ENCODE measurements around the gene ATAD1.
A peak's percentile ranks its signal among the peaks of the same experiment; 100 is the strongest.
"Not testable (repeated sequence)": the region's sequence is repeated elsewhere in the genome, so short reads cannot be mapped to it uniquely, and the experiment has no call there.

ATAD1 gene

DNA sequence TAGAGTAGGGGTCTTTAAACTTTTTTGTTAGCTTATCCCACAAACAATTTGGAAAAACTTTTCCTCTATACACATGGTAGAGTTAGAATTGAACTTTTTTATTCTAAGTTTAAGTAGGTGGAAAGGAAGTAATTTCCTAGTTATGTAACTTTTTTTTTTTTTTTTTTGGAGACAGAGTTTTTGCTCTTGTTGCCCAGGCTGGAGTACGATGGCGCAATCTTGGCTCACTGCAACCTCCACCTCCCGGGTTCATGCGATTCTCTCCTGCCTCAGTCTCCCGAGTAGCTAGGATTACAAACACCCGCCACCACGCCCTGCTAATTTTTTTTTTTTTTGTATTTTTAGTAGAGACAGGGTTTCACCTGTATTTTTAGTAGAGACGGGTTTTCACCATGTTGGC is 28.7 kb upstream of the ATAD1 start:
- DNase-seq (ENCODE audit: low read depth in 2 of 2, low spot score in 1 of 2): not testable (repeated sequence)

DNA sequence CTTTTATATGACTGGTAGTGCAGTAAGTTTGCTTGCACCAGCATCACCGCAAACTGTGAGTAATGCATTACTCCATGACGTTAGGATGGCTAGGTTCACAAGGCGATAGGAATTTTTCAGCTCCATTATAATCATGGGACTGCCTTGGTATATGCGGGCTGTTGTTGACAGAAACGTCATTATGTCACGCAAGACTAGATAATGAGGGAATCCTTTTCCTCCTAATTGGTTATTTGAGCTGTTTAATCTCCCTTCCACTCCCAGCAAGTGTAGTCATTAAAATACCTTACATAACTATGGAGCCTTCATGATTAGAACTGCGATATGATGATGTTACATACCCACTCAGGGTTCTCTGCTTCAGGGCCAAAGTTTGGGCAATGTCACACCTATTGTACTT is 28.0 kb upstream of the ATAD1 start:
- DNase-seq (ENCODE audit: low read depth in 2 of 2, low spot score in 1 of 2): no peak

DNA sequence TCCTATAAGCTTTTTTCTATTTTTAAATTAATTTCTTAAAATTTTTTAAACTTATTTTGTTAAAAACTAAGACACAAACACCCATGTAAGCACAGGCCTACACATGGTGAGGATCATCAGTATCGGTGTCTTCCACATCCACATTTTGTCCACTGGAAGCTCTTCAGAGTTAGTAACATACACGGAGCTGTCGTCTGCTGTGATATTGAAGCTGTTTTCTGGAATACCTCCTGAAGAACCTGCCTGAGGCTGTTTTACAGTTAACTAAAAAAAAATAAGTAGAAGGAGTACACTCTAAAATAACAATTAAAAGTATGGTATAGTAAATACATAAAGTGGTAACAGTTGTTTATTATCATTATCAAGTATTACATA is 27.6 kb upstream of the ATAD1 start:
- no peak for DNase-seq (ENCODE audit: low read depth in 2 of 2, low spot score in 1 of 2)

DNA sequence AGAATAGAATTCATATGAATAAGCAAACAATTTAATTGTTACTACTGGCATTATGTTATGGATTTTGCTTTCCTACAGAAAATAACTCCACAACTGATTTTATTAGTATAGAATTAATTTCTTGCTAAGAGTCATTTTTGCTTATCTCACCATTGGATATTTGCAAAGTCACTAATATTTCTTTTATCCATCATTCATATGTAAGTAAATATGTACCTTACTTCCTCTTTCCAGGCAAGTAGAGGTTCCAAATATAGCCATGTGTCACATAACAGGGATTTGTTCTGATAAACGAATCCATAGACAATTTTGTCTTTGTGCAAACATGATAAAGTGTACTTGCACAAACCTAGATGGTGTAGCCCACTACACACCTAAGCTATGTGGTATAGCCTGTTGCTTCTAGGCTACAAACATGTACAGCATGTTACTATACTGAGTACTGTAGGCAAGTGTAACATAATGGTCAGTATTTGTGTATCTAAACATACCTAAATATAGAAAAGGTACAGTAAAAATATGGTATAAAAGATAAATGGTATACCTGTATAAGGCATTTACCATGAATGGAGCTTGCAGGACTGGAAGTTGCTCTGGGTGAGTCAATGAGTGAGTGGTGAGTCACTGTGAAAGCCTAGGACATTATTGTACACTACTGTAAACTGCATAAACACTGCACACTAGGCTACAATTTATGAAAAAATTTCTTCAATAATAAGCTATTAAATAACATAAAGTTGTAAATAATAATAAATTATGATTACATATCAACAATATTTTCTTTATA is 27.0 kb upstream of the ATAD1 start:
- no peak for DNase-seq (ENCODE audit: low read depth in 2 of 2, low spot score in 1 of 2)

DNA sequence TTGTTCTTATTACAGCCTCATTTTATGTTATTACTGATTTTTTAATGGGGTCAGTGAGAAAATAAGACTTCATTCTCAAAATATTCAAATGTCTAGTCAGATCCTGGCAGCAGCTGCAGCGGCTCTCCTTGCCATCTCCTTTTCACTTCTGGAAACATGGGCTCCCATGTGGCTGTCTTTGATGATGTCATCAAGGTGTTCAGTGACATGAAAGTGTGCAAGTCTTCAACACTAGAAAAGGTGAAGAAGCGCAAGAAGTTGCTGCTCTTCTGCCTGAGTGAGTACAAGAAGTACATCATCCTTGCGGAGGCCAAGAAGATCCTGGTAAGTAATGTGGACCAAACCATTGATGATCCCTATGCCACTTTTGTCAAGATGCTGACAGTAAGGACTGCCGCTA is 25.7 kb upstream of the ATAD1 start:
- DNase-seq (ENCODE audit: low read depth in 2 of 2, low spot score in 1 of 2): no peak

DNA sequence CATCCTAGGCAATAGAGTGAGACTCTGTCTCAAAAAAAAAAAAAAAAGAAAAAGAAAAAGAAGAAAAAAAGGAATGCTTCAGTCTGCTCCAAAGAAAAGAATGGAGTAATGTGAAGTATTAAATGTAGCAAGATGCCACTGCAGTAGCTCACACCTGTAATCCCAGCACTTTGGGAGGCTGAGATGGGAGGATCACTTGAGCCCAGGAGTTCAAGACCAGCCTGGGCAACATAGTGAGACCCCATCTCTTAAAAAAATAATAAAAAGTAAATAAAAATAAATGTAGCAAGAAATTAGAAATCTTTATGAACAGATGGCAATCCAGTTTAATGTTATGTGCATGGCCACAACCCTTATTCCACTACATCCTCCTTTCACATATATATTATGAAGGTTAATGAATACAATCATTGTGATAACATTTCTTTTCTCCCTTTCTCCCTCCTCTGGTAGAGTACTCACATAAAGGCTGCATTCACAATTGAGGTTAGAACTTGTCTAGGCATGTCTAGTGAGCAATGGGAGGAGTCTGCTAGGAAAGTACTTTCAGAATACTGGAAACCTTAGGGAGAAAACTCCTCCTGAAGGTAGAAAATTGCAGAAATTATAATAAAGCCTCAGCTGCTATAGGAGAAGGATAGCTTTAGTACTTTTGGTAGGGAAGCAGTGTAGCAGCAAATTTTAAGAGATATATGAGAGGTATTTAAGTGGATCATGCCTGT is 24.9 kb upstream of the ATAD1 start:
- DNase-seq (ENCODE audit: low read depth in 2 of 2, low spot score in 1 of 2): no peak

DNA sequence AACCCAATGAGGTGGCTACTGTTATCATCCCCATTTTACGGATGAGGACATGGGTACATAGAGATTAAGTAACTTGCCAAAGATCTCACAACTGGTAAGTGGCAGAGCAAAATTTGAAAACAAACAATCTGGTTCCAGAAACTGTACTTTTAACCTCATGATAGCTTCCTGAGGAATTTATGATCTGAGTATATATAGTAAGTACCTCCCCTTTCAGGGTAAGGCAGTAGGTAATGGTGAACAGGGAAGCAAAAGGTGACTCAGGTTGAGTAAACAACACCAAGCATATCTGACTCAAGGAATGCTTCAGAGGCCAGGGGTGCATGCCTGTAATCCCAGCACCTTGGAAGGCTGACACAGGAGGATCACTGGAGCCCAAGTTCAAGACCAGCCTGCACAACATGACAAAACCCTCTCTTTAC is 24.2 kb upstream of the ATAD1 start:
- DNase-seq (ENCODE audit: low read depth in 2 of 2, low spot score in 1 of 2): no peak

DNA sequence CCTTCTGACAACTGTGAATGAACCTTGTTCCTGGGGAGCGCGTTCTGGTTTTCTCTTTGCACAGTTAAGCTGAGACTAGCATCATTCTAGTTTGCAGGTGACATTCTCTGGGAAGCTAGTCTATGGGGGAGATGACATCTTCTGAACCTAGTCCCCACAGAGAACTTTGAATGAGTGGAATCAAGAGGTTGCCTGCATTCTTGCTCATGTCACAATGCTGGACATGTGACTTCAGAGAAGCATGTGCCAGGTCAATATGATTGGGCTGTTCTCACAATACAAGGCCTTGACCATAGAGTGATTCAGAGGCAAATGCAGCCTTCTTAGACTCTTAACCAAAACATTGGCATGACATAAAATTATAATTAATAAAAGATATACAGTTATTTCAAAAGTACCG is 23.2 kb upstream of the ATAD1 start:
- no peak for DNase-seq (ENCODE audit: low read depth in 2 of 2, low spot score in 1 of 2)

DNA sequence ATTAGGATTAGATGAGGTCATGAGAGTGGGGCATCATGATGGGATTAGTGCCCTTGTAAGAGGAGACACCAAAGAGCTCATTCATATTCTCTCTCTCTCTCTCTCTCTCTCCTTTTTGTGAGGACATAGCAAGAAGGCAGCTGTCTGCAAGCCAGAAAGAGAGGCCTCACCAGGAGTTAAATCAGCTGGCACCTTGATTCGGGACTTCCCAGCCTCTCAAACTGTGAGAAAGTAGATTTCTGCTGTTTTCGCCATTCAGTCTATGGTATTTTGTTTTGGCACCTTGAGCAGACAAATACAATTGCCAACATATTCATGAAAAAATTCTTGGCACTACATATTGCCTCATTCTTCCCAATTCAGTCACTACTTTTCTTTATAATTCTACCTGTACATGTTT is 20.6 kb upstream of the ATAD1 start:
- DNase-seq (ENCODE audit: low read depth in 2 of 2, low spot score in 1 of 2): no peak

DNA sequence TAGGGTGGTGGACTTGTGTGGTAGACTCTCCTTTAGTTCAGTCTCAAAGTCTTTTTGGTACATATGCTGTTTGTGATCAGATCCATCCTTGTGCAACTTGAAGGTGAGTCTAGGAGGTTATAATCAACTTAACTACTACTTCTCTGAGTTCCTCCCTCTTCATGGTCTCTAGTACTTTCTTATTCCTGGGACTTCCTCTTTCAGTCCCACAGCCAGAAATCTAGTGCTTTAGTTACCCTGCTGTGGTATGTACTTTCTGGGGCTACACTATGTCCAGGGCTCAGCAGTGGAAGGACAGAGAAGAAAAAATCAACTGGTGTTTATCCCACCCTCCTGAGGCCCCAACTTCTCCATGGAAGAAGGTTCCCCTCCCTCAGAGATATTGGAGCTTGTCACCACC is 19.4 kb upstream of the ATAD1 start:
- DNase-seq (ENCODE audit: low read depth in 2 of 2, low spot score in 1 of 2): no peak

DNA sequence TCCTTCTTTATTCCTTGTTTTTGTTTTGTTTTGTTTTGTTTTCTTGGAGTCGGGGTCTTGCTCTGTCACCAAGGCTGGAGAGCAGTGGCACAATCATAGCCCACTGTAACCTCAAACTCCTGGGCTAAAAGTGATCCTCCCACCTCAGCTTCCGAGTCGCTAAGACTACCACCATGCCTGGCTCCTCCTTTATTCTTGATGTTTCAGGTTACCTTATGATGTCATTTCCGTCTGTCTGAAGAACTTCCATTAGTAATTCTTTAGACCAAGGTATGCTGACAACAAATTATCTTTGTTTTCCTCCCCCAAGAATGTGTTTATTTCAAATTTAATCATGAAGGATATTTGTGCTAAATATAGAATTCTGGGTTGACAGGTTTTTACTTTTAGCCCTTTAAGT is 18.1 kb upstream of the ATAD1 start:
- no peak for DNase-seq (ENCODE audit: low read depth in 2 of 2, low spot score in 1 of 2)

DNA sequence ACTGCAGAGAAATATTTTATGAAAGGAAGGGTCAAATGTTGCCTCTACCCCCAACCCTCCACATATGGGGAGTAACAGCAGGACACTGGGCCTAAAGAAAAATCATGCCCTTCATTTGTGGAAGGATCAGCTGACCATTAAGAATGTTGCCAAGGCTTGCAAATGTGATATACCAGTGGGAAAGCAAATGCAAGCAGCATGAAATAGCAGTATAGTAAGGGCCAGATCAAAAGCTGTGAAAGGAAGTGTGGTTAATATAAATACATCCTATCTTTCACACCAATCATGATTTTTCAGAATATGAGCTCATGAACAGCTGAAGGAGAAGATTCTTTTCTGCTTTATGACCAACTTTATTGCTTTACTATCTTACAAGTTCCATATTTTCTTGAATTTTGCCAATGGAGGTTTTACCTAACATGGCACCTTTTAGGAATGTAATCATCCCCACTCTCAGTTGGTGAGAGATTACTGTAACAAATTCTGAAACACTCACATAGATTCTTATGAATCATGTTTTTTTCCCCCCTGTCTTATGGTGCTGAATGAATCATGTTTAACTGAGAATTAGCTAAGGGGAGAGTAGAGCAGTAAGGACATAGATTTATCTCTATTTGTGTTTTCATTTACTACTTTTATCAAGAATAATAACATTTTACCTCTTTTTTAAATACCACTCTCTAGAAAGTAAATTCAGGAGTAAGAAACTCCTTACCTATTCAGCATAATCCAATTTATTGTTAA is 12.1 kb upstream of the ATAD1 start:
- DNase-seq (ENCODE audit: low read depth in 2 of 2, low spot score in 1 of 2): no peak

DNA sequence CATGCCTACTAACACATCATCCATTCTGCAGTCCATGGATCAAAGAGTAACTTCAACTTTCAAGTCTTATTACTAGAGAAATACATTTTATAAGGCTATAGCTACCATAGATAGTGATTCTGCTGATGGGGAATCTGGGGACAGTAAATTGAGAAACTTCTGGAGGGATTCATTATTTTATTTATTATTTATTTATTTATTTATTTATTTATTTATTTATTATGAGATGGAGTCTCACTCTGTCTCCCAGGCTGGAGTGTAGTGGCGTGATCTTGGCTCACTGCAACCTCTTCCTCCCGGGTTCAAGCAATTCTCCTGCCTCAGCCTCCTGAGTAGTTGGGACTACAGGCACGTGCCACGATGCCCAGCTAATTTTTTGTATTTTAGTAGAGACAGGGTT is 11.0 kb upstream of the ATAD1 start:
- not testable (repeated sequence) for DNase-seq (ENCODE audit: low read depth in 2 of 2, low spot score in 1 of 2)

DNA sequence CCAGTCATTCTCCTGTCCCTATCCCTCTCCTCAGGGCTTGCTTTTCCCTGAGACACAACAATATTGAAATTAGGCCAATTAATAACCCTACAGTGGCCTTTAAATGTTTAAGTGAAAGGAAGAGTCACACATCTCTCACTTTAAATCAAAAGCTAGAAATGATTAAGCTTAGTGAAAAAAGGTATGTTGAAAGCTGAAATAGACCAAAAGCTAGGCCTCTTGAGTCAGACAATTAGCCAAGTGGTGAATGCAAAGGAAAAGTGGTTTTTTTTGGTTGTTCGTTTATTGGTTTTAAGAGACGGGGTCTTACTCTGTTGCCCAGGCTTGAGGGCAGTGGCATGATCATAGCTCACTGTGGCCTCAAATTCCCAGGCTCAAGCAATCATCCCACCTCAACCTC is 9.7 kb upstream of the ATAD1 start:
- DNase-seq (ENCODE audit: low read depth in 2 of 2, low spot score in 1 of 2): no peak

DNA sequence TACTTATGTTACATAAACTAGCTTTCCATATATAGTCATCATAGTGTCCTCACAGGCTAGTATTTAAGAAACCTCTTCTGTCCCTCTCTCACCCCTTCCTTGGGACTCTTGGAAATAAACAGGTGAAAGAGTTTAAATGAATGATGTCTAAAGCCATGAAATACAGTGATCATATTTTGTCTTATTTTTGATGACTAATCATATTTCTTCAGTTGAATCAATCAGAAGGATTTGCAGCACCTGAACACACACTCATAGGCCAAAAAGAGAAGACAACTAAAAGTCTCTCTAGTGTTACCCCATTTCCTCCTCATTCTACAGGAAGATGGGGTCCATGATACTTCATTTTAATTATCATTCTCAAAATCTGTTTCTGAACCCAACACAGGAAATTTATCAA is 8.6 kb upstream of the ATAD1 start:
- DNase-seq (ENCODE audit: low read depth in 2 of 2, low spot score in 1 of 2): no peak

DNA sequence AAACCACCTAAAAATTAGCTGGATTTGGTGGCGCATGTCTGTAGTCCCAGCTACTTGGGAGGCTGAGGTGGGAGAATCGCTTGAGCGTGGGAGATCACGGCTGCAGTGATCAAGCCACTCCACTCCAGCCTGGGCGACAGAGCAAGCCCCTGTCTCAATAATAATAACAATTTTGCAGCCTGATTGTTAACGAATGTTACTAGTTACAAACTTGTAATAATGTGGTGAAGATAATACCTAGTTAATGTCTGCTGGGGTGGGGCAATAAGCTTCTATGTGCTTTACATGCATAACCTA is 1.2 kb upstream of the ATAD1 start:
- DNase-seq (ENCODE audit: low read depth in 2 of 2, low spot score in 1 of 2): no peak

DNA sequence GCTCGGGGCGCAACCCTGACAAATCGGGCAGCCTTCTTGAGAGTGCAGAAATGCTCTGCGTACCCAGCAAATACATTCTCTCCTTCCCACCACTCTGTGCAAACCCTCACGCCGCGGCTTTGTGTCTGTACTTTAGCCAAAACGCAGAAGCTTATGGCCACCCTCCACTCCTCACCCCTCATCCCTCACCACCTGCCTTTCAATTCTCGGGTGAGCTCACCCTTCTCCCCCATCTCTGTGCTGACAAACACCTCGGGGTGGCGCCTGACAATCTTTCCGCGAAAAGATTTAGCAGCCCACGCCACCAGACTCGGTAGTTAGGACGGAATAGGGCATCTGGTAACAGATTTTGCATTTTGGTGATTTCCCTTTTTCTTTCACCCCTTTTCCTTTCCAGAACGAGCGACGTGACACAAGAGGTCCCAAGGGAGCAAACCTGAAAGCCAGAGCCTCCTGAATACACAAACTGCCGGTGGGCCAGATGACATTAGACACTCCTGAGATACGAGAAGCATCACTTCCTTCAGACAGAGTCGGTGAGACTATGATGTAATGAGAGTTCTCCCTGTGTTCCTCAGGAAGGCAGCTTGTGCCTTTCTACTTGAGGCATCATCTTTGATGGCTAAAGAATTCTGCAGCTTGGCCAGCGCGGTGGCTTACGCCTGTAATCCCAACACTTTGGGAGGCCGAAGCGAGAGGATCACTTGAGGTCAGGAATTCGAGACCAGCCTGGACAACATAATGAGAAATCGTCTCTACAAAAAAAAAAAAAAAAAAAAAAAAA is 671 bp upstream of the ATAD1 start:
- peak; percentile 23 to 46 for DNase-seq (ENCODE audit: low read depth in 2 of 2, low spot score in 1 of 2)

DNA sequence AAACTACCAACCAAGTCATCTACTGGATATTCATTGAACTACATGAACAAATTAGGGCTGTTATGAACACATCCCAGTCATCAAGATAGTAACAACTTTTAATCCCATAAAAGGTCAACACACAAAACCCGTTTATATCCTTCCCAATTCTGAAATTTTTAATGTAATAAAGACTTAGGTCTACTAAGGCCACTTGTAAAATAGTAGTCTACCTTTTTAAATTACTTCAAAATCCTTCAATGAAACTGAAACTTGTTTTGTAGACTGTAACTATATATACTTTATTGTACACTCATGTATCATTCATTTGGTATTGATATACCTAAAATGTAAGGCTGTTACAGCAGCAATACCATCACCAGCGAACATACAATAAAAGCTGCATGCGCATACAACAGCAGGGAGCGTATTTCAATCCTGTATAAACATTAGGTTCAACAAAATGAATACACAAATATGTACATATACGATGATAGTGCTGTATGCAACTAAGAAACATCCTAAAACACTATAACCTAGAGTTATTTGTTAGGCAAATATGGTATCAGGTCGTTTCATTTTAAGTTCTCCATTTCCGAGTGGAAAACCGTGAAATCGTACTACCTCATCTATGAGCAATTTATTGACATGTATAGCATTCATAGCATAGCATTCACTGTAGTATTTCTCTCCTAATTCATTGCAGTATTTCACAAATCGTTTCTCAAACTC is 973 bp downstream of the ATAD1 start:
- DNase-seq (ENCODE audit: low read depth in 2 of 2, low spot score in 1 of 2): no peak

DNA sequence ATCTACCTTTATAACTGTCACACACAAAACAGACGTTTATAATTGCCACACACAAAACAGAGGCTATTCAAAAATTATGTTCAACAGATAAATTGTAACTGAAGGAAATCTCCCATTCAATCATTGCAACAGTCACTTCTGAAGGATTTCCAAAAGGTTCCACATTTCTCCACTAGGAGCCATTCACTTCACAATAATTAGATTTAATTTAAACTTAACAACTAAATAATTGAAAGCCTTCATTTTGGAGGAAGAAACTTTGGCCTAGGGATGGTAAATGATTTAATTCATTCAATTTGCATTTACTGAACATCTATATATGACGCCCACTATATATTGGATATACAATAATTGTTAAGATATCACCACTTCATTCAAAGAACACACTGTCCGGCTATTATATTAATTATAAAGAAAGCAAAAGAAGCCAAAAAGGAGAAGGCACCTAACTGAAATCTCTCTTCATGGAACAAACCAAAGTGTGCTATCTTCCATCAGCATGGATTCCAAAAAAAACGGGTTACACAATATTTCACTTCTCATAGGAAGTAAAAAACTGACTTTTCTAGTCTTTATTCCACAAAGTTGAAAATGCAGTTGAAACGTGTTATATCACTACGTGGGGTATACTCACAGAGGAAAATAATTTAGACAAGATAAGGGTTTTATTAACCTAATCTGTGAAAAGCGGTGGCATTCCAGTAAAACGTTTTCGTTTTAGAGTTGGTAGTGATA is 1.7 kb downstream of the ATAD1 start:
- no peak for DNase-seq (ENCODE audit: low read depth in 2 of 2, low spot score in 1 of 2)

DNA sequence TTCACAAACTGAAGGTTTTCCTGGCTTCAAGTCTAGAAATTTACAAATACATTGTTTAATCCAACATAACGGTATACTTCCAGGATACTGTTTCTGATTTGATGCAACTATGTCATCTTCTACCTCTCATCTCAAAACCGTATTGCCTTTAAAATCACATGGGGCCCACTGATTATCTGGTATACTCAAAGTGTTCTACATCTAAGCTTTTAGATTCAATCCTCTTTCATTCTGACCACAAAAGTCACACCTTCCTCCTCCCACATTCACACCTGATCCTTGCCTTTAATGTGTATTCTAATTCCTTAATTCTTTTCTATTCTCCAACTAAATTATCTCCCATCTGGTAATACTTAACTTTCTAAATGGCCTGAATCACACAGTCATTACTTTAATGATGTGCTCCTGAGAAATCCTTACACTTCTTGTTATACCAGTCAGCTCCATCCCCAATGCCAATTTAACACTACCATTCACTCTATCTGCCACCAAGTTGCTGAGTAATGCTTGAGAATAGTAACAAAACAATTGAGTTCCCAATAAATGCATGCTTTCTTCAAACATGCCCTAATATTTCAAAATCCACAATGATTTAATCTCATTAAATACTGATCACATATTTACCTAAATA is 13.0 kb downstream of the ATAD1 start:
- no peak for DNase-seq (ENCODE audit: low read depth in 2 of 2, low spot score in 1 of 2)
